ENCODE data around the gene EEF1AKMT4.

Gene EEF1AKMT4

GRCh38 chr3:184299488-184300377 is 50.3 kb downstream of the EEF1AKMT4 start:
- no peak for DNase-seq (ENCODE audit: low read depth)

- no peak for DNase-seq (ENCODE audit: low read depth)
These were observed 50.9 kb downstream of the EEF1AKMT4 start for GRCh38 chr3:184300378-184300720.

- DNase-seq (ENCODE audit: low read depth): no peak
These were observed 56.1 kb downstream of the EEF1AKMT4 start for GRCh38 chr3:184305577-184305976.

GRCh38 chr3:184306341-184306972 is 57.0 kb downstream of the EEF1AKMT4 start:
- DNase-seq (ENCODE audit: low read depth): no peak

DNA sequence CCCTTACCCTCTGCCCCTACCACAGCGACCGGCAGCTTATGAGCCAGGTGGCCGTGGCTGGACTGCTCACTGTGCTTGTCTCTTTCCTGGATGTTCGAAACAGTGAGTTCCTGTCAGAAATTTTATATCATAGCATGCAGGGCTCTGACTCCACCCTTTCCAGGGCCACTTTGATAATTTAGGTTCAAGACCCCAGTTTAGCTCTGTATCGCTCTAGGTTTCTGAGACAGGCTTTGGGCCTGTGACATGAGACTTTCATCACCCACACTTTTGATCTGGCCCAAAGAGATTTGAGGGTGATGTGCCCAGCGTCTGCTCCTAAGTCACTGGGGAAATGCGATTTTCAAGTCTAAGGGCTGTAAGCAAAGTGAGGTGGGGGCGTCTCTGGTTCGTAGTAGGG is 58.4 kb downstream of the EEF1AKMT4 start:
- DNase-seq (ENCODE audit: low read depth): no peak

Measured in CMK (cell line).